ENCODE measurements around the gene METTL16. TPM values are rescaled to one million over a fixed set of nuclear protein-coding genes. Genes with fewer than 3 reads are reported as not detected.

METTL16 gene, protein sequence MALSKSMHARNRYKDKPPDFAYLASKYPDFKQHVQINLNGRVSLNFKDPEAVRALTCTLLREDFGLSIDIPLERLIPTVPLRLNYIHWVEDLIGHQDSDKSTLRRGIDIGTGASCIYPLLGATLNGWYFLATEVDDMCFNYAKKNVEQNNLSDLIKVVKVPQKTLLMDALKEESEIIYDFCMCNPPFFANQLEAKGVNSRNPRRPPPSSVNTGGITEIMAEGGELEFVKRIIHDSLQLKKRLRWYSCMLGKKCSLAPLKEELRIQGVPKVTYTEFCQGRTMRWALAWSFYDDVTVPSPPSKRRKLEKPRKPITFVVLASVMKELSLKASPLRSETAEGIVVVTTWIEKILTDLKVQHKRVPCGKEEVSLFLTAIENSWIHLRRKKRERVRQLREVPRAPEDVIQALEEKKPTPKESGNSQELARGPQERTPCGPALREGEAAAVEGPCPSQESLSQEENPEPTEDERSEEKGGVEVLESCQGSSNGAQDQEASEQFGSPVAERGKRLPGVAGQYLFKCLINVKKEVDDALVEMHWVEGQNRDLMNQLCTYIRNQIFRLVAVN
- total RNA-seq, result 87.0 TPM

GRCh38 chr17:2511462-2512369 is at the start of gene METTL16:
Gene METTL16 (minus strand): TSS chr17:2511888. CDS start chr17:2502331, 9,557 bp downstream.

DNA sequence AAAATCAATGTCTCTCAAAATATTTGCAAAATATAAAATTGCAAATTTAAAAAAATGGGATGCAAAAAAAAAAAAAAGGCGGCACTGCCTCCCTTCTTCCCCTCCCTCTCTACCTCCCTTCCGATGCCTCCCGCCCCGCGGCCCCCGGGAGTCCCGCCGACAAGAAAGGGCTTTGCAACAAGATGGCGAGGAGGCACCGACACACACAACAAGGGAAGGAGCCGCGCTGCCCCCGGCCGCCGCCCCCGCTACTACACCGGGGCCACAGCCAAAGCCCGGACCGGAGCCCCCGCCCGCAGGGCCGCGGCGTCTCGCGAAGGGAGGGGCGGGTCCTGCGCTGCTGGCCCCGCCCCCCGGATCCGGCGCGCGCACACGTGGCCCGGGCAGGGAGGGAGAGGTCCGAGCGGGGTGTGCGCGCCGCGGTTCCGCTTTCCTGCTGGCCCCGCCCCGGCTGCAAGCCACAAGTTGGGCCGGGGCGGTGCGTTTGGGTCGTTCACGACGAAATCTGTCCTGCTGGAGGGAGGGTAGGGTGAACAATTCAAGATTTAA is 110.7 kb downstream of the METTL16 start, which contains the start of gene MNT:
Gene MNT (minus strand): TSS at position 184 of the 549 bp plus-strand sequence. CDS start 348 bp downstream, outside the sequence.

Other genes with a start within 250 kb of the METTL16 start
- 77.0 TPM for gene SMG6, start 208.1 kb downstream of the METTL16 start, total RNA-seq
- gene SRR, start 207.9 kb downstream of the METTL16 start, total RNA-seq, result 26.5 TPM
- 44.5 TPM for gene TSR1, start 175.4 kb downstream of the METTL16 start, total RNA-seq
- gene SGSM2, start 174.4 kb downstream of the METTL16 start, total RNA-seq, result 70.4 TPM
- gene MNT, start 110.8 kb downstream of the METTL16 start, total RNA-seq, result 14.8 TPM
- 255 TPM for gene PAFAH1B1, start 81.8 kb upstream of the METTL16 start, total RNA-seq
- gene CLUH, start 199.9 kb upstream of the METTL16 start, total RNA-seq, result 42.6 TPM
- 2.5 TPM for gene CCDC92B, start 237.8 kb upstream of the METTL16 start, total RNA-seq

All from camera-type eye (tissue), 1 donor.